ENCODE data around the gene SLC4A11.

DNA sequence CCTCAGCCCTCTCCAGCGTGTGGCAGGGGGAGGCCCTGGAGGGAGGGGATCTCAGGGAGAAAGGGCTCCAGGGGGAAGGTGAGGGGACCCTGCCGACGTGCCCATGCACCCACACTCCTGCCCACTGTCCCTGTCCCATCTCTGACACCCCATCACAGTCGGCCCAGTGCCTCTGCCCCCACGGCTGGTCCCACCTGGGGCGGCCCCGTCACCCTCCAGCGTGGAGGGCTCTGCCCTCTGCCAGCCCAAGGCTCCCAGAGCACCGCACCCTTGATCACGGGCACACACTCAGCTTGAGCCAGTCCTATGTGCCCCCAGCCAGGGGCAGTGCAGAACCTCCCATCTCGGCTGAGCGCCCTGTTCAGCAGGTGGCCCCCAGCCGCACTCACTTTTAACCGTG lies 9.2 kb downstream of the SLC4A11 start:
- TF ChIP-seq, protein P1, sequence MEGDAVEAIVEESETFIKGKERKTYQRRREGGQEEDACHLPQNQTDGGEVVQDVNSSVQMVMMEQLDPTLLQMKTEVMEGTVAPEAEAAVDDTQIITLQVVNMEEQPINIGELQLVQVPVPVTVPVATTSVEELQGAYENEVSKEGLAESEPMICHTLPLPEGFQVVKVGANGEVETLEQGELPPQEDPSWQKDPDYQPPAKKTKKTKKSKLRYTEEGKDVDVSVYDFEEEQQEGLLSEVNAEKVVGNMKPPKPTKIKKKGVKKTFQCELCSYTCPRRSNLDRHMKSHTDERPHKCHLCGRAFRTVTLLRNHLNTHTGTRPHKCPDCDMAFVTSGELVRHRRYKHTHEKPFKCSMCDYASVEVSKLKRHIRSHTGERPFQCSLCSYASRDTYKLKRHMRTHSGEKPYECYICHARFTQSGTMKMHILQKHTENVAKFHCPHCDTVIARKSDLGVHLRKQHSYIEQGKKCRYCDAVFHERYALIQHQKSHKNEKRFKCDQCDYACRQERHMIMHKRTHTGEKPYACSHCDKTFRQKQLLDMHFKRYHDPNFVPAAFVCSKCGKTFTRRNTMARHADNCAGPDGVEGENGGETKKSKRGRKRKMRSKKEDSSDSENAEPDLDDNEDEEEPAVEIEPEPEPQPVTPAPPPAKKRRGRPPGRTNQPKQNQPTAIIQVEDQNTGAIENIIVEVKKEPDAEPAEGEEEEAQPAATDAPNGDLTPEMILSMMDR (IDR thresholded peaks at IDR 0.05 in 4 of 5, conservative IDR thresholded peaks at IDR 0.05 in 1 of 5), result no peak
- no peak for TF ChIP-seq POLR2A (IDR thresholded peaks at IDR 0.05)

Data from gastrocnemius medialis (tissue), 4 donors.